GM12878 (cell line): Measurements from ENCODE around the gene CAMP. TPM values are rescaled to one million over a fixed set of nuclear protein-coding genes. Genes with fewer than 3 reads are reported as not detected.

Experiments
- ATAC-seq: fragments of 200-7000 bp; cut with Tn5 transposase; 3 replicates; pipeline ENCODE4 v1.9.1; 2020; ENCODE audit warnings: mild to moderate bottlenecking, moderate library complexity
- BruUV-seq: library from RNA; stranded (reverse); fragments of 400-500 nt; replicated peaks from 2 replicates; lab custom pipeline; 2021; lab: Mats Ljungman, UMichigan
- CTCF ChIA-PET: fragments of 300-600 bp; sonication (Branson Sonifier 250); formaldehyde crosslinking; extraction: SDS; loops from one replicate; lab custom pipeline; 2021; ENCODE audit warnings: inconsistent platforms; lab: Yijun Ruan, JAX
- POLR2A ChIA-PET: fragments of 350-600 bp; formaldehyde crosslinking; extraction: SDS; loops from one replicate; lab custom pipeline; 2021; ENCODE audit warnings: inconsistent platforms; lab: Charles Lee
- RAD21 ChIA-PET: fragments of 300-600 bp; sonication (Branson Sonifier 250); formaldehyde crosslinking; loops from one replicate; lab custom pipeline; 2023; ENCODE audit warnings: antibody characterized with exemption; ENCODE audit not compliant: unreplicated experiment; lab: Charles Lee
- SMC1A ChIA-PET: fragments of 300-600 bp; sonication (Branson Sonifier 250); formaldehyde crosslinking; loops from one replicate; lab custom pipeline; 2023; ENCODE audit not compliant: unreplicated experiment, uncharacterized antibody; lab: Charles Lee
- DNase-seq: peaks from one replicate; pipeline ENCODE4 v3.0.0-alpha.2; 2011; ENCODE audit warnings: low read depth, low spot score
- FAIRE-seq: peaks from 3 replicates; lab custom pipeline; 2011; peaks lifted over from hg19 to GRCh38; lab: Jason Lieb, UNC
- H2AFZ ChIP-seq: 2 replicates; pipeline ENCODE4 v1.6.0; 2011; ENCODE audit warnings: low read depth, low read length, control low read depth; ENCODE audit not compliant: control insufficient read depth
- H3K27ac ChIP-seq: 2 replicates; pipeline ENCODE4 v1.5.1; 2011; ENCODE audit warnings: control low read depth; ENCODE audit not compliant: control insufficient read depth, insufficient read depth
- H3K27me3 ChIP-seq, 2 experiments: replicated peaks in 1 of 2; 2 replicates each; pipeline versions ENCODE4 v1.6.0 to v1.6.1; 2011; ENCODE audit warnings: low read length in 1 of 2; ENCODE audit not compliant: control insufficient read depth in 2 of 2, insufficient read depth in 2 of 2
- H3K36me3 ChIP-seq, 2 experiments: 2 replicates each; pipeline ENCODE4 v1.5.1; 2011; ENCODE audit warnings: low read length in 1 of 2; ENCODE audit not compliant: control insufficient read depth in 2 of 2, insufficient read depth in 2 of 2
- H3K4me1 ChIP-seq: 2 replicates; pipeline ENCODE4 v1.6.1; 2011; ENCODE audit warnings: mild to moderate bottlenecking, low read length, moderate library complexity, mixed read lengths; ENCODE audit not compliant: control insufficient read depth, insufficient read depth
- H3K4me2 ChIP-seq: 2 replicates; pipeline ENCODE4 v1.6.0; 2011; ENCODE audit warnings: control low read depth; ENCODE audit not compliant: control insufficient read depth, insufficient read depth
- H3K4me3 ChIP-seq: fragments of 200-600 bp; sonication (generic); 2 replicates; pipeline ENCODE4 v1.5.1; 2016
- H3K79me2 ChIP-seq: 2 replicates; pipeline ENCODE4 v1.6.0; 2011; ENCODE audit warnings: low read length; ENCODE audit not compliant: control insufficient read depth, insufficient read depth
- H3K9ac ChIP-seq: 2 replicates; pipeline ENCODE4 v1.8.0; 2011; ENCODE audit warnings: low read length, control low read depth, mixed read lengths; ENCODE audit not compliant: control insufficient read depth, insufficient read depth
- H3K9me3 ChIP-seq: replicated peaks from 3 replicates; pipeline ENCODE4 v1.5.1; 2011; ENCODE audit warnings: mild to moderate bottlenecking, low read length; ENCODE audit not compliant: control insufficient read depth, insufficient read depth
- H4K20me1 ChIP-seq: 2 replicates; pipeline ENCODE4 v1.6.0; 2011; ENCODE audit not compliant: control insufficient read depth, insufficient read depth
- SPI1 ChIP-seq: IDR thresholded peaks from 2 replicates; pipeline ENCODE4 v1.6.1; 2011; ENCODE audit warnings: low read depth, mild to moderate bottlenecking, low read length, moderate library complexity, borderline replicate concordance; ENCODE audit not compliant: insufficient read depth
- SREBF2 ChIP-seq: IDR thresholded peaks from 2 replicates; pipeline ENCODE4 v1.6.1; 2012; ENCODE audit warnings: mild to moderate bottlenecking, low read length
- WGBS: methylation state at CpG from one replicate; pipeline ENCODE4 v1.1.6; 2016; ENCODE audit warnings: low lambda C conversion rate; ENCODE audit not compliant: insufficient replicate concordance, insufficient coverage; ENCODE audit errors: missing lambda C conversion rate; 5-methylcytosine and 5-hydroxymethylcytosine counted together
- in situ Hi-C: fragments of 300-500 bp; cut with MboI; formaldehyde crosslinking; loops from 9 replicates; pipeline ENCODE4 v1.14.3; 2018; ENCODE audit warnings: mixed read lengths
- intact Hi-C: fragments of 100-400 bp; cut with micrococcal nuclease; formaldehyde crosslinking; loops from one replicate; pipeline ENCODE4 v1.14.2; 2022; ENCODE audit not compliant: unreplicated experiment
- polyA plus RNA-seq, 11 experiments: library from polyadenylated mRNA; depleted of rRNA in 4 of 11; unstranded in 6 of 11; stranded (reverse) in 5 of 11; fragments of >200 nt; fragmentation: Nextera tagmentation in 4 of 11; fragmentation: Illumina TruSeq in 1 of 11; extraction: Ambion mirVana in 4 of 11; extraction: Trizol in 1 of 11; gene quantifications; 1 replicate in 1 of 11; 2 replicates in 10 of 11; pipeline versions ENCODE4 v1.2.1 to v1.2.3, GENCODE V29; 2011 to 2016; ENCODE audit warnings: inconsistent platforms in 2 of 11, missing spikeins in 2 of 11, low read depth in 1 of 11
- total RNA-seq, 4 experiments: library from RNA; depleted of rRNA in 3 of 4; stranded (reverse); fragments of >200 nt in 3 of 4; fragmentation: Illumina TruSeq in 1 of 4; extraction: Trizol in 1 of 4; gene quantifications; 2 replicates each; pipeline versions ENCODE4 v1.2.1 to v1.2.3, GENCODE V29; 2013 to 2021
- TF ChIP-seq, protein P1 (sequence below): fragments of 150-350 bp; IDR thresholded peaks from 2 replicates; pipeline ENCODE4 v1.6.1; 2014; ENCODE audit warnings: mild to moderate bottlenecking, low read depth, low read length
- TF ChIP-seq, protein P2 (sequence below): IDR thresholded peaks from 2 replicates; pipeline ENCODE4 v1.6.1; 2012; ENCODE audit warnings: low read depth, low read length, improper control_type of control experiment
- TF ChIP-seq, protein P3 (sequence below): fragments of 450-650 bp; IDR thresholded peaks from 2 replicates; pipeline ENCODE4 v1.6.1; 2018; ENCODE audit warnings: mild to moderate bottlenecking, low read depth, moderate library complexity; ENCODE audit not compliant: partially characterized antibody

CAMP gene
- total and polyA plus RNA-seq, 10 of the 15 experiments (the other 5 are each of a cell fraction or from before 2014, with no cell fraction given) = 0.76 to 34.3 (median 7.6) TPM

DNA sequence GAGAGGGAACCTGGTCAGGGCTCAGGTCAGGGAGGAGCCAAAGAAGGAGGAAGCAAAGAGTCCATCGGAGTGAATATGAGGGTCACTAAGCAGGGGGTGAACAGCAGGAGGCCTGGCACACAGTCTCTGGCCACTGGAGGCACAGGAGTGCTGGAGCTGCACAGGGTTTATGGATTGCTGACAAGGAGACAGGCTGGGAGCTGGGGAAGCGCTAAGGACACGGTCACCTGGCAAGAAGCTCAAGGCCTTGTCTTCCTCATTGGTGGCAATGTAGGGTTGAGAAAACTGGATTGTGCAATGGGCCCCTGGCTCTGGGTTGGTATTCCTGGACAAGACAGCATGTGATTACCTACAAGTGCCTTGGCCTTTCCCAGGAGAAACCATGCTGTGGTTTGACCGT is 5.8 kb upstream of the CAMP start (continued):
- TF ChIP-seq, protein P1, sequence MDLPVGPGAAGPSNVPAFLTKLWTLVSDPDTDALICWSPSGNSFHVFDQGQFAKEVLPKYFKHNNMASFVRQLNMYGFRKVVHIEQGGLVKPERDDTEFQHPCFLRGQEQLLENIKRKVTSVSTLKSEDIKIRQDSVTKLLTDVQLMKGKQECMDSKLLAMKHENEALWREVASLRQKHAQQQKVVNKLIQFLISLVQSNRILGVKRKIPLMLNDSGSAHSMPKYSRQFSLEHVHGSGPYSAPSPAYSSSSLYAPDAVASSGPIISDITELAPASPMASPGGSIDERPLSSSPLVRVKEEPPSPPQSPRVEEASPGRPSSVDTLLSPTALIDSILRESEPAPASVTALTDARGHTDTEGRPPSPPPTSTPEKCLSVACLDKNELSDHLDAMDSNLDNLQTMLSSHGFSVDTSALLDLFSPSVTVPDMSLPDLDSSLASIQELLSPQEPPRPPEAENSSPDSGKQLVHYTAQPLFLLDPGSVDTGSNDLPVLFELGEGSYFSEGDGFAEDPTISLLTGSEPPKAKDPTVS = no peak

DNA sequence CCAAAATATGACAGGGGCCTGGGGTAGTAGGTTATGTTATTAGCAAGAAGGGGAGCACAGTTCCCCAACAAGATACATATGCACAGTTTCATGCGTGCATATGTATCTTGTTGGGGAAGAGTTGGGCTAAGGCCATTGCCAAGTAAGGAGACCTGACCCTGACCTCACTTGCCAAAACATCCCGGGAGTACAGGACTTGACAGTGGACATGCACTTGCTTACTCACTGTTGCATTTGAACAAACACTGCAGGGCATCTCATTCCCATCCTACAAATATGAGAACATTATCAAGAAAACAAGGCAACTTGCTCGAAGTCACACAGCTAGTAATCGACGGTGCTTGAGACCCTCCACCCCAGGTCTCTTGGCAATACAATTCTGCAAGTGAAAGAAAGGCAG is 4.8 kb upstream of the CAMP start:
- ChIA-PET RAD21 (no interaction called here), CTCF (no interaction called here), SMC1A (no interaction called here), POLR2A (no interaction called here)
- no peak for FAIRE-seq
- no peak for ATAC-seq
- H2AFZ ChIP-seq = no peak overlapping the region
- H3K27me3 ChIP-seq = no peaks in the 10 kb centered on the region
- WGBS = 86% methylated on average over 5 of the region's 5 CpGs
- H3K9me3 ChIP-seq = no peaks in the 10 kb centered on the region; the same call in 2 of the 3 replicates
- H4K20me1 ChIP-seq = no peaks in the 10 kb centered on the region
- no peak overlapping the region for H3K9ac ChIP-seq
- no peak overlapping the region for H3K4me2 ChIP-seq
- H3K36me3 ChIP-seq = no peaks in the 10 kb centered on the region
- TF ChIP-seq SREBF2 = no peak
- TF ChIP-seq, protein P2, sequence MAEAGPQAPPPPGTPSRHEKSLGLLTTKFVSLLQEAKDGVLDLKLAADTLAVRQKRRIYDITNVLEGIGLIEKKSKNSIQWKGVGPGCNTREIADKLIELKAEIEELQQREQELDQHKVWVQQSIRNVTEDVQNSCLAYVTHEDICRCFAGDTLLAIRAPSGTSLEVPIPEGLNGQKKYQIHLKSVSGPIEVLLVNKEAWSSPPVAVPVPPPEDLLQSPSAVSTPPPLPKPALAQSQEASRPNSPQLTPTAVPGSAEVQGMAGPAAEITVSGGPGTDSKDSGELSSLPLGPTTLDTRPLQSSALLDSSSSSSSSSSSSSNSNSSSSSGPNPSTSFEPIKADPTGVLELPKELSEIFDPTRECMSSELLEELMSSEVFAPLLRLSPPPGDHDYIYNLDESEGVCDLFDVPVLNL = no peak
- TF ChIP-seq SPI1 = no peak
- TF ChIP-seq, protein P3, sequence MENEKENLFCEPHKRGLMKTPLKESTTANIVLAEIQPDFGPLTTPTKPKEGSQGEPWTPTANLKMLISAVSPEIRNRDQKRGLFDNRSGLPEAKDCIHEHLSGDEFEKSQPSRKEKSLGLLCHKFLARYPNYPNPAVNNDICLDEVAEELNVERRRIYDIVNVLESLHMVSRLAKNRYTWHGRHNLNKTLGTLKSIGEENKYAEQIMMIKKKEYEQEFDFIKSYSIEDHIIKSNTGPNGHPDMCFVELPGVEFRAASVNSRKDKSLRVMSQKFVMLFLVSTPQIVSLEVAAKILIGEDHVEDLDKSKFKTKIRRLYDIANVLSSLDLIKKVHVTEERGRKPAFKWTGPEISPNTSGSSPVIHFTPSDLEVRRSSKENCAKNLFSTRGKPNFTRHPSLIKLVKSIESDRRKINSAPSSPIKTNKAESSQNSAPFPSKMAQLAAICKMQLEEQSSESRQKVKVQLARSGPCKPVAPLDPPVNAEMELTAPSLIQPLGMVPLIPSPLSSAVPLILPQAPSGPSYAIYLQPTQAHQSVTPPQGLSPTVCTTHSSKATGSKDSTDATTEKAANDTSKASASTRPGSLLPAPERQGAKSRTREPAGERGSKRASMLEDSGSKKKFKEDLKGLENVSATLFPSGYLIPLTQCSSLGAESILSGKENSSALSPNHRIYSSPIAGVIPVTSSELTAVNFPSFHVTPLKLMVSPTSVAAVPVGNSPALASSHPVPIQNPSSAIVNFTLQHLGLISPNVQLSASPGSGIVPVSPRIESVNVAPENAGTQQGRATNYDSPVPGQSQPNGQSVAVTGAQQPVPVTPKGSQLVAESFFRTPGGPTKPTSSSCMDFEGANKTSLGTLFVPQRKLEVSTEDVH = no peak
- TF ChIP-seq, protein P1 = no peak
- peaks cover 23% of the 10 kb centered on the region for H3K4me1 ChIP-seq
- H3K79me2 ChIP-seq = no peaks in the 10 kb centered on the region
- intact Hi-C loops (no loop called here), in situ Hi-C loops (no loop called here)
- H3K4me3 ChIP-seq = no peak overlapping the region
- no TSS peak for BruUV-seq
- no peak overlapping the region for H3K27ac ChIP-seq
- no peak for DNase-seq
